Panc1 (cell line): ENCODE measurements around the gene ZNF71. TPM values are rescaled to one million over a fixed set of nuclear protein-coding genes. Genes with fewer than 3 reads are reported as not detected.
A peak's percentile ranks its signal among the peaks of the same experiment; 100 is the strongest.

Experiments used
- ATAC-seq: fragments of 200-7000 bp; cut with Tn5 transposase; 2 replicates; pipeline ENCODE4 v1.9.1; 2020; ENCODE audit warnings: mild to moderate bottlenecking, moderate library complexity
- Bru-seq: library from RNA; stranded (reverse); fragments of 400-500 nt; gene quantifications from one replicate; lab custom pipeline; 2021; lab: Mats Ljungman, UMichigan
- BruChase-seq, 2 experiments: library from RNA; stranded (reverse); fragments of 400-500 nt; gene quantifications; one replicate each; lab custom pipeline; 2021; lab: Mats Ljungman, UMichigan
- BruUV-seq: library from RNA; stranded (reverse); fragments of 400-500 nt; replicated peaks from 2 replicates; lab custom pipeline; 2021; lab: Mats Ljungman, UMichigan
- CTCF ChIA-PET: fragments of 300-600 bp; sonication (Branson Sonifier 250); formaldehyde crosslinking; loops from one replicate; lab custom pipeline; 2022; ENCODE audit warnings: antibody characterized with exemption; lab: Charles Lee
- POLR2A ChIA-PET: fragments of 300-600 bp; sonication (Branson Sonifier 250); formaldehyde crosslinking; loops from one replicate; lab custom pipeline; 2022; ENCODE audit warnings: antibody characterized with exemption; lab: Charles Lee
- DNase-seq: peaks from one replicate; pipeline ENCODE4 v3.0.0-alpha.2; 2010; ENCODE audit warnings: low read depth, low spot score
- H3K27ac ChIP-seq: 2 replicates; pipeline ENCODE4 v1.5.1; 2011; ENCODE audit warnings: mild to moderate bottlenecking, low read length, inconsistent platforms
- H3K27me3 ChIP-seq: fragments of 200-500 bp; sonication (Bioruptor generic); 2 replicates; pipeline ENCODE4 v1.6.0; 2014; ENCODE audit warnings: low read length, inconsistent platforms; ENCODE audit not compliant: control insufficient read depth, insufficient read depth
- H3K36me3 ChIP-seq: fragments of 200-500 bp; sonication (Bioruptor generic); 2 replicates; pipeline ENCODE4 v1.5.1; 2014; ENCODE audit warnings: inconsistent platforms, mild to moderate bottlenecking, low read length, moderate library complexity; ENCODE audit not compliant: control insufficient read depth, insufficient read depth
- H3K4me1 ChIP-seq: 2 replicates; pipeline ENCODE4 v1.5.1; 2011; ENCODE audit warnings: inconsistent platforms, mild to moderate bottlenecking, low read length, moderate library complexity; ENCODE audit not compliant: control insufficient read depth, insufficient read depth
- H3K4me3 ChIP-seq, 2 experiments: 2 replicates each; pipeline ENCODE4 v1.5.1; 2011 to 2012; ENCODE audit warnings: low read depth in 2 of 2, low read length in 2 of 2, mild to moderate bottlenecking in 2 of 2, inconsistent platforms in 1 of 2, moderate library complexity in 1 of 2
- H3K9me3 ChIP-seq: fragments of 200-500 bp; sonication (Bioruptor generic); 2 replicates; pipeline ENCODE4 v1.5.1; 2014; ENCODE audit warnings: low read depth, mild to moderate bottlenecking, inconsistent platforms, low read length, moderate library complexity; ENCODE audit not compliant: control insufficient read depth, insufficient read depth
- POLR2AphosphoS5 ChIP-seq: IDR thresholded peaks from 2 replicates; pipeline ENCODE4 v1.6.1; 2012; ENCODE audit warnings: mild to moderate bottlenecking, low read depth, low read length, moderate library complexity
- REST ChIP-seq, 2 experiments: IDR thresholded peaks; 2 replicates each; pipeline ENCODE4 v1.6.1; 2011 to 2012; ENCODE audit warnings: low read depth in 2 of 2, control low read depth in 1 of 2, low read length in 1 of 2, mild to moderate bottlenecking in 1 of 2, moderate library complexity in 1 of 2; ENCODE audit not compliant: insufficient read depth in 1 of 2
- SIN3A ChIP-seq: IDR thresholded peaks from 2 replicates; pipeline ENCODE4 v1.6.1; 2012; ENCODE audit warnings: low read depth, mild to moderate bottlenecking, low read length, moderate library complexity, borderline replicate concordance; ENCODE audit not compliant: insufficient read depth
- TCF7L2 ChIP-seq: IDR thresholded peaks from 2 replicates; pipeline ENCODE4 v1.6.1; 2011; ENCODE audit warnings: mild to moderate bottlenecking, low read depth, low read length, inconsistent platforms
- in situ Hi-C: cut with HindIII; loops from 2 replicates; pipeline ENCODE4 v1.10.0; 2016; ENCODE audit warnings: low sequenced_read_pairs, low pct_unique_long_range_greater_than_20kb
- intact Hi-C: fragments of 100-400 bp; cut with micrococcal nuclease; formaldehyde crosslinking; loops from one replicate; pipeline ENCODE4 v1.10.0; 2022; ENCODE audit not compliant: unreplicated experiment
- long read RNA-seq: library from polyadenylated mRNA; unstranded; transcript quantifications from one replicate; pipeline ENCODE4 v2.0.0, GENCODE V29; 2021; ENCODE audit not compliant: unreplicated experiment
- polyA plus RNA-seq: library from polyadenylated mRNA; unstranded; fragments of >200 nt; gene quantifications from one replicate; pipeline ENCODE4 v1.2.1, GENCODE V29; 2012; ENCODE audit warnings: missing spikeins; ENCODE audit not compliant: insufficient read length
- total RNA-seq: library from RNA; stranded (reverse); gene quantifications from one replicate; pipeline ENCODE4 v1.2.1, GENCODE V29; 2021; ENCODE audit not compliant: unreplicated experiment
- TF ChIP-seq, protein P1 (sequence below): fragments of 450-650 bp; IDR thresholded peaks from 2 replicates; pipeline ENCODE4 v1.5.1; 2017; ENCODE audit warnings: mild to moderate bottlenecking

The ZNF71 gene
- total RNA-seq (6.3 TPM), Bru-seq, nascent RNA (percentile 60 among the genes with signal in this experiment), BruChase-seq, experiment 1, labeled RNA remaining after a 2-hour chase (percentile 57 among the genes with signal in this experiment), BruChase-seq, experiment 2, labeled RNA remaining after a 6-hour chase (percentile 50 among the genes with signal in this experiment)
- polyA plus RNA-seq, result 9.6 TPM
- long read RNA-seq, full-length matches to known transcripts, result 17 of 38 reads
- long read RNA-seq, partial matches to known transcripts, result 16 of 38 reads
- long read RNA-seq, other reads (novel, unspliced or antisense), result 5 of 38 reads

DNA sequence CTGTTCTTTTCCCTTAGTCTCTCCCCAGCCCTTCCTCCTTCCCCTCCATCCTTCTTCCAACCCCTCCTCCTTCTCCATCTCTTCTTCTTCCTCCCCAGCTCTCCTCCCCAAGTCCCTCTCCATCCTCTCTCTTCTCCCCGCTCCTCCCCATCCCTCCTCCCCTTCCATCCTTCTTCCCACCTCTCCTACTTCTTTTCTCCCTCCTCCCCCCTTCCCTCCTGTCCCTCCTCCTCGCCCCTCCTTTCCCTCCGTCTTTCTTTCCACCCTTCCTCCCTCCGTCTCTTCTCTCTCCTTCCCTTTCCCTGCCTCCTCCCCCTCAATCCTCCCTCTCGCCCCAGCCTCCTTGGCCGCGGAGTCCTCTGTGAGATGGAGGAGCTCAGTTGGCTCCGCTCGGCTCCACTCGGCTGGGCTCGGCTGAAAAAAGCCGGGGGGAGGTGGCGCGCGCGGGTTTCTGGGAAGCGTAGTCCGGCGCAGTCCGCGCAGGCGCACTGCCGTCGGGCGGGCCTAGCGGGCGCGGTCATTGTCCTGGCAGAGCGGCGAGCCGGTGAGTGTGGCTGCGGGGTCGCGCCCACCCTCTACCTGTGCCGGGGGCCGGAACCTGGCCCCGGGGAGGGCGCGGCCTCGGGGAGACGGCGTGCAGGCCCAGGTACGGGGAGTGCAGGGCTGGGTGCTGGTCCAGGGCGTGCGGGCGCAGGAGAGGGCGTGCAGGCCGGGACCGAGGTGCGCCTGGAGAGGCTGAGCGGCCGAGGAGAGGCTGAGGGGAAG, at the start of gene ZNF71:
Gene ZNF71 (plus strand): TSS at position 520 of the 765 bp plus-strand sequence. CDS start 6,257 bp downstream, outside the sequence.
- POLR2A ChIA-PET, result no interaction called here

DNA sequence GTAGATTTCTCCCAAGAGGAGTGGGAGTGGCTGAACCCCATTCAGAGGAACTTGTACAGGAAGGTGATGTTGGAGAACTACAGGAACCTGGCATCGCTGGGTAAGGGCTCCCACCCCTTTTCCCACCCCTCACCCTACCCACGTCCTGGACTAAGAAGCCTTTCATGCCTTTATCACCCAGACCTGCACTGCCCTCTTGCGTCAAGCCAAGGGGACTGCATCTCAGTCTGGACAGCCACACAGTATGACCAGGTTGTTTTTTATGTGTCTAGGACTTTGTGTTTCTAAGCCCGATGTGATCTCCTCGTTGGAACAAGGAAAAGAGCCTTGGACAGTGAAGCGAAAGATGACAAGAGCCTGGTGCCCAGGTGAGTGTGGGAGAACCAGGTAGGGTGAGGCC, 47.6 kb upstream of the ZNF71 start:
- H3K4me3 ChIP-seq, result no peak overlapping the region
- no peaks in the 10 kb centered on the region for H3K36me3 ChIP-seq
- ATAC-seq (no peak), DNase-seq (no peak)
- no TSS peak for BruUV-seq
- ChIA-PET POLR2A (no interaction called here), CTCF (no interaction called here)
- in situ Hi-C loops (no loop called here), intact Hi-C loops (no loop called here)
- no peaks in the 10 kb centered on the region for H3K27me3 ChIP-seq
- H3K27ac ChIP-seq, result no peak overlapping the region
- peaks cover 55% of the 10 kb centered on the region; the same call in 1 of the 2 replicates for H3K9me3 ChIP-seq
- TF ChIP-seq POLR2AphosphoS5, result no peak
- TF ChIP-seq, protein P1, sequence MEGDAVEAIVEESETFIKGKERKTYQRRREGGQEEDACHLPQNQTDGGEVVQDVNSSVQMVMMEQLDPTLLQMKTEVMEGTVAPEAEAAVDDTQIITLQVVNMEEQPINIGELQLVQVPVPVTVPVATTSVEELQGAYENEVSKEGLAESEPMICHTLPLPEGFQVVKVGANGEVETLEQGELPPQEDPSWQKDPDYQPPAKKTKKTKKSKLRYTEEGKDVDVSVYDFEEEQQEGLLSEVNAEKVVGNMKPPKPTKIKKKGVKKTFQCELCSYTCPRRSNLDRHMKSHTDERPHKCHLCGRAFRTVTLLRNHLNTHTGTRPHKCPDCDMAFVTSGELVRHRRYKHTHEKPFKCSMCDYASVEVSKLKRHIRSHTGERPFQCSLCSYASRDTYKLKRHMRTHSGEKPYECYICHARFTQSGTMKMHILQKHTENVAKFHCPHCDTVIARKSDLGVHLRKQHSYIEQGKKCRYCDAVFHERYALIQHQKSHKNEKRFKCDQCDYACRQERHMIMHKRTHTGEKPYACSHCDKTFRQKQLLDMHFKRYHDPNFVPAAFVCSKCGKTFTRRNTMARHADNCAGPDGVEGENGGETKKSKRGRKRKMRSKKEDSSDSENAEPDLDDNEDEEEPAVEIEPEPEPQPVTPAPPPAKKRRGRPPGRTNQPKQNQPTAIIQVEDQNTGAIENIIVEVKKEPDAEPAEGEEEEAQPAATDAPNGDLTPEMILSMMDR, result peak; percentile 32
- H3K4me1 ChIP-seq, result no peaks in the 10 kb centered on the region

More for the DNA sequence above, at the start of gene ZNF71:
- CTCF ChIA-PET, result interaction anchor here (0.5 to 0.6 kb wide), 2 partner anchors 10 to 771 kb away, joined by 7 to 9 read pairs; no protein-coding TSS in a partner anchor
- no TSS peak for BruUV-seq
- TF ChIP-seq TCF7L2 (no peak), SIN3A (0 out of 2 replicates have a peak, but pooled peaks have one; percentile 33)
- DNase-seq, result no peak
- H3K27ac ChIP-seq, result peak within 1 kb of the TSS; percentile 54
- H3K4me1 ChIP-seq, result no peaks in the 10 kb centered on the region
- ATAC-seq, result peak; percentile 97
- H3K36me3 ChIP-seq, result no peaks in the 10 kb centered on the region
- no peaks in the 10 kb centered on the region for H3K27me3 ChIP-seq
- H3K9me3 ChIP-seq, result peaks cover 25% of the 10 kb centered on the region
- intact Hi-C loops, result no loop called here
- H3K4me3 ChIP-seq, result peak within 1 kb of the TSS; percentile 53 to 88
- in situ Hi-C loops, result no loop called here

- Histone ChIP-seq H3K27ac (no peak overlapping the region), H3K4me1 (no peaks in the 10 kb centered on the region), H3K36me3 (no peaks in the 10 kb centered on the region), H3K27me3 (no peaks in the 10 kb centered on the region), H3K4me3 (no peak overlapping the region), H3K9me3 (peaks cover 75% of the 10 kb centered on the region)
- BruUV-seq, result no TSS peak
- ChIA-PET POLR2A (interaction anchor here (0.6 kb wide), 1 partner anchor 1118 kb away, joined by 6 read pairs; no protein-coding TSS in a partner anchor), CTCF (no interaction called here)
- in situ Hi-C loops, result no loop called here
- no peak for DNase-seq
- ATAC-seq, result no peak
- TF ChIP-seq POLR2AphosphoS5 (no peak), REST (IDR thresholded peaks at IDR 0.05; ENCODE audit: insufficient read depth in 1 of 2, low read depth in 2 of 2, low read length in 1 of 2) (no peak), SIN3A (no peak), TCF7L2 (no peak)
- TF ChIP-seq, protein P1, result no peak
- intact Hi-C loops, result no loop called here
Observed at GRCh38 chr19:56554272-56554869, 40.7 kb upstream of the ZNF71 start.
